IMR-90 (cell line): ENCODE results near the gene HSP90B1. TPM values are rescaled to one million over a fixed set of nuclear protein-coding genes. Genes with fewer than 3 reads are reported as not detected.

Experiments
- ATAC-seq: fragments of 200-7000 bp; cut with Tn5 transposase; 2 replicates; pipeline ENCODE4 v1.9.1; 2020; ENCODE audit warnings: low read depth, mild to moderate bottlenecking, moderate library complexity
- BruUV-seq: library from RNA; stranded (reverse); fragments of 400-500 nt; replicated peaks from 2 replicates; lab custom pipeline; 2021; lab: Mats Ljungman, UMichigan
- CTCF ChIA-PET: fragments of 300-600 bp; formaldehyde crosslinking; extraction: SDS; loops from one replicate; lab custom pipeline; 2021; ENCODE audit warnings: antibody characterized with exemption; lab: Yijun Ruan, JAX
- POLR2A ChIA-PET: fragments of 300-600 bp; sonication (Branson Sonifier 250); formaldehyde crosslinking; loops from one replicate; lab custom pipeline; 2022; ENCODE audit warnings: antibody characterized with exemption; ENCODE audit not compliant: unreplicated experiment; lab: Charles Lee
- DNase-seq: peaks from one replicate; pipeline ENCODE4 v3.0.0; 2013
- H2AFZ ChIP-seq: replicated peaks from 2 replicates; pipeline ENCODE3; 2013; ENCODE audit warnings: low read length, mild to moderate bottlenecking; ENCODE audit not compliant: poor library complexity
- H2AK5ac ChIP-seq: 2 replicates; pipeline ENCODE4 v1.6.1; 2013; ENCODE audit warnings: low read depth, low read length, inconsistent platforms
- H2AK9ac ChIP-seq: replicated peaks from 2 replicates; pipeline ENCODE3; 2013; ENCODE audit warnings: mild to moderate bottlenecking, low read depth, low read length, moderate library complexity; ENCODE audit not compliant: poor library complexity
- H2BK120ac ChIP-seq: 2 replicates; pipeline ENCODE4 v1.6.1; 2013; ENCODE audit warnings: low read depth, low read length, inconsistent platforms
- H2BK15ac ChIP-seq: 3 replicates; pipeline ENCODE4 v1.6.1; 2013; ENCODE audit warnings: low read depth, low read length, inconsistent platforms
- H2BK20ac ChIP-seq: 2 replicates; pipeline ENCODE4 v1.6.1; 2013; ENCODE audit warnings: low read depth, mild to moderate bottlenecking, inconsistent platforms, low read length, moderate library complexity
- H2BK5ac ChIP-seq: 2 replicates; pipeline ENCODE4 v1.6.1; 2013; ENCODE audit warnings: mild to moderate bottlenecking, low read depth, low read length, inconsistent platforms; ENCODE audit not compliant: poor library complexity, severe bottlenecking
- H3K14ac ChIP-seq: replicated peaks from 2 replicates; pipeline ENCODE4 v1.6.1; 2013; ENCODE audit warnings: low read depth, low read length, inconsistent platforms
- H3K18ac ChIP-seq: 2 replicates; pipeline ENCODE4 v1.6.1; 2013; ENCODE audit warnings: low read depth, low read length, control low read depth
- H3K23ac ChIP-seq: 2 replicates; pipeline ENCODE4 v1.6.1; 2013; ENCODE audit warnings: low read depth, low read length, inconsistent platforms
- H3K27ac ChIP-seq: 2 replicates; pipeline ENCODE4 v1.5.1; 2013; ENCODE audit warnings: mild to moderate bottlenecking, control low read depth, low read length; ENCODE audit not compliant: insufficient read depth
- H3K27me3 ChIP-seq: 2 replicates; pipeline ENCODE4 v1.6.1; 2013; ENCODE audit warnings: low read length; ENCODE audit not compliant: control insufficient read depth, insufficient read depth
- H3K36me3 ChIP-seq: 2 replicates; pipeline ENCODE4 v1.6.1; 2013; ENCODE audit warnings: low read length, mixed read lengths; ENCODE audit not compliant: control insufficient read depth, insufficient read depth
- H3K4ac ChIP-seq: 2 replicates; pipeline ENCODE4 v1.6.1; 2013; ENCODE audit warnings: low read depth, low read length, inconsistent platforms
- H3K4me1 ChIP-seq: 2 replicates; pipeline ENCODE4 v1.6.1; 2013; ENCODE audit warnings: low read length, mixed read lengths; ENCODE audit not compliant: control insufficient read depth, insufficient read depth
- H3K4me2 ChIP-seq: 2 replicates; pipeline ENCODE4 v1.6.1; 2013; ENCODE audit warnings: low read depth, mild to moderate bottlenecking, control low read depth, low read length, moderate library complexity
- H3K4me3 ChIP-seq: 2 replicates; pipeline ENCODE4 v1.5.1; 2013; ENCODE audit warnings: low read depth, mild to moderate bottlenecking, control low read depth, low read length, moderate library complexity; ENCODE audit not compliant: insufficient read depth
- H3K56ac ChIP-seq: 2 replicates; pipeline ENCODE4 v1.6.1; 2013; ENCODE audit warnings: low read length, inconsistent platforms; ENCODE audit not compliant: insufficient read depth; ENCODE audit errors: extremely low read depth
- H3K79me1 ChIP-seq, 2 experiments: 2 replicates each; pipeline ENCODE4 v1.6.1; 2013; ENCODE audit warnings: low read length in 2 of 2, inconsistent platforms in 1 of 2, low read depth in 1 of 2
- H3K9ac ChIP-seq: 2 replicates; pipeline ENCODE4 v1.6.1; 2013; ENCODE audit warnings: low read depth, low read length, control low read depth
- H3K9me1 ChIP-seq: 2 replicates; pipeline ENCODE4 v1.6.1; 2013; ENCODE audit warnings: low read length, inconsistent platforms; ENCODE audit not compliant: insufficient read depth
- H3K9me3 ChIP-seq: 2 replicates; pipeline ENCODE4 v1.6.1; 2013; ENCODE audit warnings: low read length; ENCODE audit not compliant: control insufficient read depth, insufficient read depth
- H4K20me1 ChIP-seq: 2 replicates; pipeline ENCODE4 v1.6.1; 2013; ENCODE audit warnings: low read length, inconsistent platforms; ENCODE audit not compliant: insufficient read depth
- H4K5ac ChIP-seq: 2 replicates; pipeline ENCODE4 v1.6.1; 2013; ENCODE audit warnings: mild to moderate bottlenecking, low read depth, low read length, control low read depth
- H4K8ac ChIP-seq, 2 experiments: 2 replicates each; pipeline ENCODE4 v1.6.1; 2013; ENCODE audit warnings: low read depth in 2 of 2, low read length in 2 of 2, control low read depth in 1 of 2, inconsistent platforms in 1 of 2
- H4K91ac ChIP-seq: 2 replicates; pipeline ENCODE4 v1.6.1; 2013; ENCODE audit warnings: low read depth, low read length, inconsistent platforms; ENCODE audit not compliant: insufficient read depth
- BHLHE40 ChIP-seq: fragments of 150-350 bp; IDR thresholded peaks from 2 replicates; pipeline ENCODE4 v1.6.1; 2016; ENCODE audit warnings: mild to moderate bottlenecking, low read depth, low read length
- CHD1 ChIP-seq: IDR thresholded peaks from 2 replicates; pipeline ENCODE4 v1.6.1; 2012; ENCODE audit warnings: low read depth, low read length, improper control_type of control experiment
- FOS ChIP-seq: fragments of 150-350 bp; IDR thresholded peaks from 2 replicates; pipeline ENCODE4 v1.6.1; 2016; ENCODE audit warnings: low read depth, low read length
- MAFK ChIP-seq: IDR thresholded peaks from 2 replicates; pipeline ENCODE4 v1.6.1; 2012; ENCODE audit warnings: low read depth, low read length, improper control_type of control experiment
- MAZ ChIP-seq: IDR thresholded peaks from 2 replicates; pipeline ENCODE4 v1.6.1; 2012; ENCODE audit warnings: low read depth, mild to moderate bottlenecking, low read length, improper control_type of control experiment, moderate library complexity, borderline replicate concordance
- MXI1 ChIP-seq: IDR thresholded peaks from 2 replicates; pipeline ENCODE4 v1.6.1; 2012; ENCODE audit warnings: low read depth, mild to moderate bottlenecking, low read length, moderate library complexity, borderline replicate concordance
- NFE2L2 ChIP-seq: fragments of 150-350 bp; IDR thresholded peaks from 2 replicates; pipeline ENCODE4 v1.6.1; 2016; ENCODE audit warnings: low read depth, mild to moderate bottlenecking, low read length
- POLR2A ChIP-seq: IDR thresholded peaks from 2 replicates; pipeline ENCODE4 v1.6.1; 2012; ENCODE audit warnings: mild to moderate bottlenecking, low read depth, low read length
- RAD21 ChIP-seq: IDR thresholded peaks from 2 replicates; pipeline ENCODE4 v1.6.1; 2012; ENCODE audit warnings: low read length, improper control_type of control experiment
- RCOR1 ChIP-seq: IDR thresholded peaks from 2 replicates; pipeline ENCODE4 v1.6.1; 2012; ENCODE audit warnings: mild to moderate bottlenecking, low read length, improper control_type of control experiment; ENCODE audit not compliant: insufficient replicate concordance
- RFX5 ChIP-seq: IDR thresholded peaks from 2 replicates; pipeline ENCODE4 v1.8.0; 2012; ENCODE audit warnings: low read depth, mild to moderate bottlenecking, low read length, moderate library complexity
- SMC3 ChIP-seq: fragments of 150-350 bp; IDR thresholded peaks from 2 replicates; pipeline ENCODE4 v1.6.1; 2016; ENCODE audit warnings: low read depth, mild to moderate bottlenecking, antibody characterized with exemption, low read length, moderate library complexity
- WGBS, 2 experiments: methylation state at CpG; one replicate each; pipeline versions ENCODE4 v1.1.5 to v1.1.7; 2013; ENCODE audit warnings: missing lambda C conversion rate in 2 of 2; ENCODE audit not compliant: insufficient read length in 1 of 2; ENCODE audit errors: extremely low coverage in 2 of 2; 5-methylcytosine and 5-hydroxymethylcytosine counted together
- dilution Hi-C: fragments of 300-500 bp; cut with HindIII; formaldehyde crosslinking; loops from one replicate; pipeline ENCODE4 v1.14.3; 2018; ENCODE audit warnings: low sequenced_read_pairs; ENCODE audit not compliant: unreplicated experiment
- in situ Hi-C: fragments of 300-500 bp; cut with MboI; formaldehyde crosslinking; loops from 3 replicates; pipeline ENCODE4 v1.14.3; 2019; ENCODE audit warnings: low sequenced_read_pairs, inconsistent platforms, mixed read lengths
- intact Hi-C: fragments of 100-400 bp; cut with micrococcal nuclease; formaldehyde crosslinking; loops from 2 replicates; pipeline ENCODE4 v1.10.0; 2022
- polyA plus RNA-seq, 3 experiments: library from polyadenylated mRNA; depleted of rRNA; stranded (reverse); fragments of >200 nt; gene quantifications; 2 replicates each; pipeline ENCODE4 v1.2.3, GENCODE V29; 2012; ENCODE audit warnings: low replicate concordance in 1 of 3
- total RNA-seq: library from RNA; depleted of rRNA; stranded (reverse); fragments of >200 nt; gene quantifications from 2 replicates; pipeline ENCODE4 v1.2.3, GENCODE V29; 2012
- TF ChIP-seq, protein P1 (sequence below): fragments of 150-350 bp; IDR thresholded peaks from 2 replicates; pipeline ENCODE4 v1.6.1; 2016; ENCODE audit warnings: low read depth, mild to moderate bottlenecking, low read length, moderate library complexity, borderline replicate concordance
- TF ChIP-seq, protein P2 (sequence below): fragments of 150-350 bp; IDR thresholded peaks from 2 replicates; pipeline ENCODE4 v1.6.1; 2017; ENCODE audit warnings: mild to moderate bottlenecking, antibody characterized with exemption, low read length, low read depth
- TF ChIP-seq, protein P3 (sequence below): conservative IDR thresholded peaks from 2 replicates; pipeline ENCODE4 v1.5.1; 2012; ENCODE audit warnings: mild to moderate bottlenecking, low read depth, low read length, improper control_type of control experiment

The HSP90B1 gene
- total and polyA plus RNA-seq, 2 of the 4 experiments (the other 2 are of a cell fraction): 398 to 765 TPM

DNA sequence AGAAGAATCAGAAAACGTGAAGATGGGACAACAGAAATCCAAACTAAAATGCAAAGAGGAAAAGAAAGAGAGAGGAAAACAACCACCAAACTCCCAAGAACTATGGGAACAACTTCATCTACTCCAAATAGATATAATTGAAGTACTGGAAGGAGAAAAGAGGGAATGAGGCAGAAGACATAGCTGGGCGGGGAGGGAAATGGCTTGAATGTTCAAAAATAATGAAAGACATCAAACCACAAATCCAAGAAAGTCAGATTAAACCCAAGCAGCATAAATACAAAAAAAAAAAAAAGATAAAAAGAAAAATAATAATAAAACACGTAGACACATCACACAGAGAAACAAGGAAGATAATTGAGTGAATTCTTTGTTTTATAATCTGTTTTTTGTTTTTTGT, 12.3 kb upstream of the HSP90B1 start:
- CTCF ChIA-PET: no interaction called here
- in situ Hi-C loops: no loop called here

More for the DNA sequence above, 12.3 kb upstream of the HSP90B1 start:
- Histone ChIP-seq H3K18ac (no peak overlapping the region), H2AK5ac (no peak overlapping the region), H3K4me2 (no peak overlapping the region), H3K4ac (no peak overlapping the region), H3K27ac (no peak overlapping the region), H4K91ac (no peak overlapping the region), H2AFZ (no peak overlapping the region), H2BK120ac (no peak overlapping the region), H3K56ac (no peak overlapping the region), H3K23ac (no peak overlapping the region), H3K36me3 (no peaks in the 10 kb centered on the region), H2AK9ac (no peak overlapping the region), H3K4me1 (peaks cover 2% of the 10 kb centered on the region; the same call in 1 of the 2 replicates), H3K14ac (no peak overlapping the region), H2BK15ac (no peak overlapping the region), H3K79me1 (no peaks in the 10 kb centered on the region), H3K4me3 (no peak overlapping the region), H2BK5ac (no peak overlapping the region), H4K20me1 (no peaks in the 10 kb centered on the region), H3K9ac (no peak overlapping the region), H4K8ac (no peak overlapping the region), H3K9me1 (no peaks in the 10 kb centered on the region), H4K5ac (no peak overlapping the region), H2BK20ac (no peak overlapping the region), H3K9me3 (peaks cover 4% of the 10 kb centered on the region; the same call in 1 of the 2 replicates), H3K27me3 (no peaks in the 10 kb centered on the region)
- WGBS, 2 experiments: no CpG with 5 or more reads among the region's 3 CpGs
- no peak for DNase-seq
- no TSS peak for BruUV-seq
- dilution Hi-C loops (no loop called here), intact Hi-C loops (no loop called here)
- ATAC-seq: no peak
- no peak for TF ChIP-seq SMC3
- no peak for TF ChIP-seq POLR2A
- no peak for TF ChIP-seq MAZ
- TF ChIP-seq NFE2L2: no peak
- no peak for TF ChIP-seq MXI1
- no peak for TF ChIP-seq RAD21
- TF ChIP-seq, protein P1, sequence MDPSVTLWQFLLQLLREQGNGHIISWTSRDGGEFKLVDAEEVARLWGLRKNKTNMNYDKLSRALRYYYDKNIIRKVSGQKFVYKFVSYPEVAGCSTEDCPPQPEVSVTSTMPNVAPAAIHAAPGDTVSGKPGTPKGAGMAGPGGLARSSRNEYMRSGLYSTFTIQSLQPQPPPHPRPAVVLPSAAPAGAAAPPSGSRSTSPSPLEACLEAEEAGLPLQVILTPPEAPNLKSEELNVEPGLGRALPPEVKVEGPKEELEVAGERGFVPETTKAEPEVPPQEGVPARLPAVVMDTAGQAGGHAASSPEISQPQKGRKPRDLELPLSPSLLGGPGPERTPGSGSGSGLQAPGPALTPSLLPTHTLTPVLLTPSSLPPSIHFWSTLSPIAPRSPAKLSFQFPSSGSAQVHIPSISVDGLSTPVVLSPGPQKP: no peak
- TF ChIP-seq BHLHE40: no peak
- no peak for TF ChIP-seq CHD1
- TF ChIP-seq, protein P2, sequence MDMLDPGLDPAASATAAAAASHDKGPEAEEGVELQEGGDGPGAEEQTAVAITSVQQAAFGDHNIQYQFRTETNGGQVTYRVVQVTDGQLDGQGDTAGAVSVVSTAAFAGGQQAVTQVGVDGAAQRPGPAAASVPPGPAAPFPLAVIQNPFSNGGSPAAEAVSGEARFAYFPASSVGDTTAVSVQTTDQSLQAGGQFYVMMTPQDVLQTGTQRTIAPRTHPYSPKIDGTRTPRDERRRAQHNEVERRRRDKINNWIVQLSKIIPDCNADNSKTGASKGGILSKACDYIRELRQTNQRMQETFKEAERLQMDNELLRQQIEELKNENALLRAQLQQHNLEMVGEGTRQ: no peak
- TF ChIP-seq FOS: no peak
- TF ChIP-seq MAFK: no peak
- TF ChIP-seq, protein P3, sequence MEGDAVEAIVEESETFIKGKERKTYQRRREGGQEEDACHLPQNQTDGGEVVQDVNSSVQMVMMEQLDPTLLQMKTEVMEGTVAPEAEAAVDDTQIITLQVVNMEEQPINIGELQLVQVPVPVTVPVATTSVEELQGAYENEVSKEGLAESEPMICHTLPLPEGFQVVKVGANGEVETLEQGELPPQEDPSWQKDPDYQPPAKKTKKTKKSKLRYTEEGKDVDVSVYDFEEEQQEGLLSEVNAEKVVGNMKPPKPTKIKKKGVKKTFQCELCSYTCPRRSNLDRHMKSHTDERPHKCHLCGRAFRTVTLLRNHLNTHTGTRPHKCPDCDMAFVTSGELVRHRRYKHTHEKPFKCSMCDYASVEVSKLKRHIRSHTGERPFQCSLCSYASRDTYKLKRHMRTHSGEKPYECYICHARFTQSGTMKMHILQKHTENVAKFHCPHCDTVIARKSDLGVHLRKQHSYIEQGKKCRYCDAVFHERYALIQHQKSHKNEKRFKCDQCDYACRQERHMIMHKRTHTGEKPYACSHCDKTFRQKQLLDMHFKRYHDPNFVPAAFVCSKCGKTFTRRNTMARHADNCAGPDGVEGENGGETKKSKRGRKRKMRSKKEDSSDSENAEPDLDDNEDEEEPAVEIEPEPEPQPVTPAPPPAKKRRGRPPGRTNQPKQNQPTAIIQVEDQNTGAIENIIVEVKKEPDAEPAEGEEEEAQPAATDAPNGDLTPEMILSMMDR: no peak
- TF ChIP-seq RCOR1: no peak
- no peak for TF ChIP-seq RFX5
- POLR2A ChIA-PET: no interaction called here
